Psoas muscle (tissue), 8 donors: ENCODE measurements around the gene SH3BP4. TPM values are rescaled to one million over a fixed set of nuclear protein-coding genes. Genes with fewer than 3 reads are reported as not detected.

Source experiments
- ATAC-seq, 4 donors: fragments of 200-7000 bp; cut with Tn5 transposase; one replicate each; pipeline ENCODE4 v1.9.1; 2020; ENCODE audit warnings: moderate library complexity in 3 of 4, mild to moderate bottlenecking in 2 of 4
- DNase-seq, 2 donors: peaks; one replicate each; pipeline ENCODE4 v3.0.0-alpha.2; 2020
- H3K27ac ChIP-seq: fragments of 200-600 bp; one replicate; pipeline ENCODE4 v1.8.0; 2022
- H3K27me3 ChIP-seq, 3 donors: fragments of 200-600 bp in 1 of 3; one replicate each; pipeline versions ENCODE4 v1.6.1 to v1.8.0; 2013 to 2022; ENCODE audit warnings: low read length in 2 of 3, mild to moderate bottlenecking in 2 of 3, moderate library complexity in 1 of 3; ENCODE audit not compliant: insufficient read depth in 3 of 3
- H3K36me3 ChIP-seq, 2 donors: fragments of 200-600 bp in 1 of 2; one replicate each; pipeline versions ENCODE4 v1.6.1 to v1.8.0; 2013 to 2022; ENCODE audit warnings: low read depth in 1 of 2, mild to moderate bottlenecking in 1 of 2, moderate library complexity in 1 of 2; ENCODE audit not compliant: insufficient read depth in 1 of 2
- H3K4me1 ChIP-seq: fragments of 200-600 bp; one replicate; pipeline ENCODE4 v1.8.0; 2022
- H3K4me3 ChIP-seq: fragments of 200-600 bp; one replicate; pipeline ENCODE4 v1.8.0; 2022; ENCODE audit warnings: mild to moderate bottlenecking
- H3K9me3 ChIP-seq: fragments of 200-600 bp; one replicate; pipeline ENCODE4 v1.8.0; 2022
- WGBS, 3 donors: extraction: QIAGEN DNeasy Blood & Tissue Kit; methylation state at CpG; one replicate each; pipeline versions ENCODE4 v1.1.6 to v1.1.7; 2013; 5-methylcytosine and 5-hydroxymethylcytosine counted together
- intact Hi-C, 2 donors: fragments of 100-400 bp; cut with DNase I; formaldehyde crosslinking; loops; one replicate each; pipeline versions ENCODE4 v1.11.0 to v1.14.2; 2022
- polyA plus RNA-seq, 3 donors: library from polyadenylated mRNA; stranded (reverse); fragments of 200-250 nt; gene quantifications; one replicate each; pipeline ENCODE4 v1.2.3, GENCODE V29; 2013
- total RNA-seq, 4 donors: library from RNA; stranded (reverse); fragmentation: NEBNext Ultra II Directional in 2 of 4; extraction: Animal tissue kit (Norgen Biotek cat#: 25700) in 2 of 4; gene quantifications; one replicate each; pipeline versions ENCODE4 v1.2.1 to v1.2.4, GENCODE V29; 2021 to 2023
- TF ChIP-seq, protein P1 (sequence below): fragments of 200-600 bp; IDR thresholded peaks from one replicate; pipeline ENCODE4 v1.8.0; 2022; ENCODE audit warnings: antibody characterized with exemption
- donor health status: healthy with polysubstance abuse.
- donor health status: DM: no; HTN: no; CAD: no; lungs with moderate emphysema.
- donor health status: Bipolar disorder and iron deficiency.
- donor health status: healthy.
- donor health status: DM: yes; HTN: yes; CAD: no.
- donor health status: DM: no; HTN: no; CAD: no.
- donor health status: DM: no; HTN: no; CAD: no.
- donor health status: DM: yes; HTN: yes; CAD: no.

The SH3BP4 gene
- total and polyA plus RNA-seq, 7 donors, result 3.0 to 14.9 (median 9.4) TPM

DNA sequence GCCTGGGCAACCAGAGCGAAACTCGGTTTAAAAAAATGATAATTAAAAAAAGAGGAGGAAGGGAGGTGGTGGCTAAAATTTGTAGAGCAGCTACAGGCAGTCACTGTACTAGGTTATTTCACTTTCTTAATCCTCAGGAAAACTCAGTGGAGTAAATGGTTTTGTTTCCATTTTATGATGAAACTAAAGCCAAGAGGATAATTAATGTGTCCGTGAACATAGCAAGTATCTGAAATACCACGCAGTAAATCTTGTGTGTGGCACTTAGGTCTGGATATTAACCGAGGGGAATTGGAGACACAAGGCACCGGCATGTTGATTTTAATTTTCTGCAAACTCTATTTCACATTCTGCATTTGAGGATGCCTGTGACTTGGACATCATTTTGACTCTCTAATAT is 14.5 kb downstream of the SH3BP4 start:
- Histone ChIP-seq H3K4me1 (no peaks in the 10 kb centered on the region), H3K27me3 (no peaks in the 10 kb centered on the region), H3K27ac (no peak overlapping the region), H3K36me3 (no peaks in the 10 kb centered on the region), H3K9me3 (no peaks in the 10 kb centered on the region), H3K4me3 (no peak overlapping the region)
- DNase-seq (no peak), ATAC-seq (no peak)
- TF ChIP-seq, protein P1, sequence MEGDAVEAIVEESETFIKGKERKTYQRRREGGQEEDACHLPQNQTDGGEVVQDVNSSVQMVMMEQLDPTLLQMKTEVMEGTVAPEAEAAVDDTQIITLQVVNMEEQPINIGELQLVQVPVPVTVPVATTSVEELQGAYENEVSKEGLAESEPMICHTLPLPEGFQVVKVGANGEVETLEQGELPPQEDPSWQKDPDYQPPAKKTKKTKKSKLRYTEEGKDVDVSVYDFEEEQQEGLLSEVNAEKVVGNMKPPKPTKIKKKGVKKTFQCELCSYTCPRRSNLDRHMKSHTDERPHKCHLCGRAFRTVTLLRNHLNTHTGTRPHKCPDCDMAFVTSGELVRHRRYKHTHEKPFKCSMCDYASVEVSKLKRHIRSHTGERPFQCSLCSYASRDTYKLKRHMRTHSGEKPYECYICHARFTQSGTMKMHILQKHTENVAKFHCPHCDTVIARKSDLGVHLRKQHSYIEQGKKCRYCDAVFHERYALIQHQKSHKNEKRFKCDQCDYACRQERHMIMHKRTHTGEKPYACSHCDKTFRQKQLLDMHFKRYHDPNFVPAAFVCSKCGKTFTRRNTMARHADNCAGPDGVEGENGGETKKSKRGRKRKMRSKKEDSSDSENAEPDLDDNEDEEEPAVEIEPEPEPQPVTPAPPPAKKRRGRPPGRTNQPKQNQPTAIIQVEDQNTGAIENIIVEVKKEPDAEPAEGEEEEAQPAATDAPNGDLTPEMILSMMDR, result no peak
- intact Hi-C loops, result no loop called here
- 74 to 82% (median 80%) methylated on average over 6 of the region's 6 CpGs for WGBS, 3 donors

GRCh38 chr2:234967201-234967869 is 15.5 kb downstream of the SH3BP4 start:
- no peak for ATAC-seq
- DNase-seq, result no peak
- intact Hi-C loops, result no loop called here
- Histone ChIP-seq H3K36me3 (no peaks in the 10 kb centered on the region), H3K27ac (no peak overlapping the region), H3K4me3 (no peak overlapping the region), H3K27me3 (no peaks in the 10 kb centered on the region), H3K4me1 (no peaks in the 10 kb centered on the region), H3K9me3 (no peaks in the 10 kb centered on the region)
- TF ChIP-seq, protein P1, result no peak
- 90 to 92% (median 90%) methylated on average over 14 of the region's 14 CpGs for WGBS, 3 donors

DNA sequence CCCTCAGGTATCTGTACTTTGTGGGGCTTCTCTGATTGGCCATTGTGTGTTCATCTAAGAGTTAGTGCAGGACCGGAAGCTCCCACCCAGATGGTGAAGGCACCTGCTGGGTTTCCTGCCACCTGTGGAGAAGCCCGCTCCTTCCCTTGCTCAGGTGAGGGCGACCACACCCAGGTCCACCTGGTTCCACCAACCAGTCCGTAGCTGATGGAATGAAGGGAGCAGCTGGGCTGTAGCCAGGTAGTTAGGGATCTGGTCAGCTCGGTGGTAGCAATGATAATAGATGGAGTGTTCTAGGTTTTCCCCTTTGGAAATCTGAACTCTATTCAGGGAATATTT is 16.0 kb downstream of the SH3BP4 start:
- intact Hi-C loops, result no loop called here
- Histone ChIP-seq H3K4me3 (no peak overlapping the region), H3K4me1 (no peaks in the 10 kb centered on the region), H3K27ac (no peak overlapping the region), H3K27me3 (no peaks in the 10 kb centered on the region), H3K9me3 (no peaks in the 10 kb centered on the region), H3K36me3 (no peaks in the 10 kb centered on the region)
- 83 to 89% (median 86%) methylated on average over 5 of the region's 5 CpGs for WGBS, 3 donors
- DNase-seq, result no peak
- ATAC-seq, result no peak
- TF ChIP-seq, protein P1, result no peak

DNA sequence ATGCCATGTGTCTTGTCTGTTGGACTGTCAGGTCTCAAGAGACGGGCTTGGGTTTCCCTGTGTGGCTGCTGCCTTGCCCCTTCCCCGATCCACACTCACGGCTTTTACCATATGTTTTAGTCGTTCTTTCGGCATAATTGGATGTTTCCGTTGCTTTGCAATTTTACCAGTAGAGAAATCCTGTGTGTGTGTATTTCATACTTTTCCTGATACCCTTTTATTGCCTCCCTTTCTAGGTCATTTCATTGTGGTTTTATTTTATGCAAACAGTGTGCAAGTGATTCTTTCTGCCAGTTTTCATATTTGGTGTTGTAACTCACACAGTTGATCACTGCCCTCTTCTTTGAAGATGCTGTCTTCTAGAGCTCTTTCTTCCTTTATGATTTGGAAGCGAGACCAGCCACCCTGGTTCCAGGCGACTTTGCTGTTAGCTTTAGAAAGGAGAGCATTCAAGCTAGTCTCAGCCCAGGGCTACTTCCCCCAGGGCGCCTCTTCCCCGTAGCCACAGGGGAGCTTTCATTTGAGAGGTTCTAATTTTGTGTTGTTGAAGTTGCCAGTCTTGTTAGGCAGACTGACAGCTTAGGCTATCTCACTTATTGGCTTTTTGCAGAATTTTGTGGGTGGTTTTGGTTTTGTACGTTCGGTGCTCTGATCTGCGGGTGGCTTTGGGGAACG is 17.0 kb downstream of the SH3BP4 start:
- no peak overlapping the region for H3K27ac ChIP-seq
- no peaks in the 10 kb centered on the region for H3K36me3 ChIP-seq
- WGBS, 3 donors, result 39 to 49% (median 39%) methylated on average over 14 of the region's 14 CpGs
- no peak overlapping the region for H3K4me3 ChIP-seq
- no peaks in the 10 kb centered on the region for H3K4me1 ChIP-seq
- DNase-seq (no peak), ATAC-seq (no peak)
- TF ChIP-seq, protein P1, result no peak
- no peaks in the 10 kb centered on the region for H3K9me3 ChIP-seq
- no peaks in the 10 kb centered on the region for H3K27me3 ChIP-seq
- intact Hi-C loops, result no loop called here
